HG03460 (cell line): ENCODE results near the gene GALNT2.

Experiments used
- ATAC-seq: cut with Tn5 transposase; IDR thresholded peaks from one replicate; pipeline ENCODE4 v1.9.1; 2021; ENCODE audit not compliant: unreplicated experiment

Gene GALNT2

GRCh38 chr1:230270559-230271281, 203.7 kb downstream of the GALNT2 start:
- ATAC-seq: peak; percentile 57

DNA sequence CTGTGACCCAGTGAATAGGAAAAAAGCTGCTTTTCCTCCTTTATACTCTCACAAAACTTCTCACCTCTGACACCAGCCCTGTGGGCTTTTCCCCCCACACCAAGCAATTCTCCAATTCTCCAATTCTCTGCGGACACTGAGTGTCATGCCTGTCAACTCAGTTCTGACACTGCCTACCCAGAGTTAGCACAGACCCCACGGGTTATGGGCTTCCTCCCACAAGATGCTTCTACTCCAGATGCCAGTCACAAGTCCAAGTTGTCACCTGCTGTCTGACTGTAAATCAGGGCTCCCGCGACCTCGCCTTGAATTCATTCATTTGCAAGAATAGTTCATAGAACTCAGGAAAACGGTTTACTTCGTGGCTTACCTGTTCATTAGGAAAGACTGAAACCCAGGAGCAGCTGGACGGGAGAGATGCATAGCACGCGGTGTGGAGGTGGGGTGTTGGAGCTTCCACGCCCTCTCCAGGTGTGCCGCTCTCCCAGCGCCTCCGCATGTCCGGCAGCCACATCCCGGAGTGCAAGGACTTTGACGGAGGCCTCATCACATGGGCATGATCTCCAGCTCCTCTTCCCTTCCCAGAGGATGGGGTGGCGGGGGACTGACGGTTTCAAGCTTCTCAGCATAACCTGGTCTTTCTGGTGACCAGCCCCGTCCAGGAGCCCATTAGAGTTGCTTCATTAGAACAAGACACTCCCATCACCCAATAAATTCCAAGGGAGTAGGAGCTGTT, 204.4 kb downstream of the GALNT2 start:
- ATAC-seq: no peak

DNA sequence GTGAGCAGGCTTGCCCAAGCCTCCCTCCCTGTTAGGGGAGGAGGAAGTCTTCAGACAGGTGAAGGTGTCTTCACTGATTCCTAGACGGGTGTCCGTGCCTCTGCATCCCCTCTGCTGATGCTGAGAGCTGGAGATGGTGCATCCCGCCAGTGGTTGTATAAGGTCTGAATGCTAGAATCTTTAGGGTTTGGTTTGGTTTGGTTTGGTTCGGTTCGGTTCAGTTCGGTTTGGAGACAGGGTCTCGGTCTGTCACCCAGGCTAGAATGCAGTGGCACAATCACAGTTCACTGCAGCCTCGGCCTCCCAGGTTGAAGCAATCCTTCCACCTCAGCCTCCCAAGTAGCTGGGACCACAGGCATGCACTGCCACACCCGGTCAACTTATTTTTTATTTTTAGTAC, 205.5 kb downstream of the GALNT2 start:
- no peak for ATAC-seq

GRCh38 chr1:230273141-230273710, 206.2 kb downstream of the GALNT2 start:
- no peak for ATAC-seq

DNA sequence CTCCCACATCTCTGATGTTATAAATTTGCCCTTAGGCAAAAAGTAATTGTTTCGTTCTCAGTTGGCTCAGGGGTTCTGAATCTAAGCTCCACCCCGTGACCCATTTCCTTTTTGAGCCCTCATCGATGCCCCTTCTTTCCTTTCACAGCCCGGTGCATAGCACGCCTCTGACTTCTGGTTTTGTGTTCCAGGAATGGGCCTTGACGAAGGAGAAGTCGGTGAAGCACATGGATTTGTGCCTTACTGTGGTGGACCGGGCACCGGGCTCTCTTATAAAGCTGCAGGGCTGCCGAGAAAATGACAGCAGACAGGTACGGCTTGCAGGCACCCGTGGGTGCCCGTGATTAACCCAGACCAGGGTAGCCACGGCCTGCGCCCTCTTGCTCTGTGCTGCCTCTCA, 207.2 kb downstream of the GALNT2 start:
- no peak for ATAC-seq

- no peak for ATAC-seq
Observed at GRCh38 chr1:230276401-230276800, 209.4 kb downstream of the GALNT2 start.

DNA sequence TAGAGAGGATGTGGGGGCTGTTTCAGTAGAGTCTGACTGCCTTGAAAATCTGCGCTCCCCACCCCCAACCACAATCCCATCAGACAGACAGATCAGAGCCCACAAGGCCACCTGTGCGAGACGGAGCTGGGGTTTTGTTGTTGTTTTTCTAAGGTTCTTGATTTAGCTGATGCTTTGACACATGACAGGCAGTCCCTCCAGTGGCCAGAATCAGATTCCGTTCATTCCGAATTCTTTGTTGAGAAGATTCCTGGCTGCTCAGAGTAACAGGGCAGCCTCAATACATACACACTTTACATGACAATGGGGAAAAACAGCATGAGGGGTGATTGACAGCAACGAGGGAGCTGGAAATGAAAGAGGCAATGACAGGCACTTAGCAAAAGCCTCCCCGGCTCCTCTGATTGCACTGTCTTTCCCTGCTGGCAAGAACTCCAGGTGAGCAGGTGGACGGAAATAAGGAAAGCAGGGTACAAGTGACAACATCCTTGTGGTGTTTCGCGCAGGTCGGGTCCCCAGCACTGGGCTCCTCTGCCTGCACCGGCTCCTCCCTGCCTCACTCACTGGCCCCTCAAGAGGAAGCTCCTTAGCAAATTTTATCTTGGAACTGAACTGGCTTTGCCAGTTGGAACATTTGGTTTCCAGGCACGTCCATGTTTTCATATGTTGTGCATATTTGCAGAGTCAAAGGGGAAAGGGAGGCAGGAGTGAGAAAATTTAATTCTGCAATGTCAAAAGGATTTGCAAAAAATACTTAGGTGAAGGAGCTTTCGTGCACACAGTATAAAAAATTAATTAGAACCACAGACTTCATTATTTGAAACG, 210.4 kb downstream of the GALNT2 start:
- ATAC-seq: no peak

GRCh38 chr1:230278376-230278775, 211.3 kb downstream of the GALNT2 start:
- ATAC-seq: no peak

GRCh38 chr1:230278871-230279582, 212.0 kb downstream of the GALNT2 start:
- ATAC-seq: no peak

GRCh38 chr1:230279583-230279945, 212.5 kb downstream of the GALNT2 start:
- no peak for ATAC-seq

DNA sequence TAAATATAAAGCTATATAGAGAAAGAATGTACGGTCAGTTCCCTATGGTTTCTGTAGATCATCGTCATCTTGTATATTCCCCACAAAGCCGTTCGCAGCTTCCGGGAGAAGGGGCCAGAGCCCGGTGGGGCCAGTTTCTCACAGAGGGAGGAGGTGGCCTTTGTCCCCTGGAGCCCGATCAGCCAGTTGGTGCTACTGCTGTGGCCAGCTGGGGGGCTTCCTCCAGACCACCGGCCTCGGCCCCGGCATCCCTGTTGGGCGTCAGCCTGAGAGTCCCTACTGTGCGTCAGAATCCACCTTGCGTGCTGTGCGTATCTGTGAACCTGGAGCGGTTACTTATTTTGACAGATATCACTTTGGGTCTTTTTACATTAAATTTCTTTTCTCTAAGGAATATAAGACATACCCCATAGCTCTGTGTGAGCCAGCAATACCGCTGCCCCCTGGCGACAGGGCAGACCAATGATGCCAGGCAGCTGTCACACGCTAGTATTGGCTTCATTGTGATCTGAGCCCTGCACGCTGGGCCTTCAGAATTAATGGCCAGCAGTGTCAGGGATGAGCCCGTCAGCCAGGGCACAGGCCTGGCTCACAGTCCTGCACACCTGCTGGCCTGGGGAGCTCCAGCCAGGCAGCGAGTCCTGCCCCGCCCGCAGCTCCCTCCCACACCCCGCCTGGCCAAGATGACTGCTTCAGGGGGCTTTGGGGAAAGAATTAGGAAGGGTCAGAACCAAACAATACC, 213.2 kb downstream of the GALNT2 start:
- no peak for ATAC-seq

GRCh38 chr1:230280906-230281413, 213.9 kb downstream of the GALNT2 start:
- no peak for ATAC-seq

DNA sequence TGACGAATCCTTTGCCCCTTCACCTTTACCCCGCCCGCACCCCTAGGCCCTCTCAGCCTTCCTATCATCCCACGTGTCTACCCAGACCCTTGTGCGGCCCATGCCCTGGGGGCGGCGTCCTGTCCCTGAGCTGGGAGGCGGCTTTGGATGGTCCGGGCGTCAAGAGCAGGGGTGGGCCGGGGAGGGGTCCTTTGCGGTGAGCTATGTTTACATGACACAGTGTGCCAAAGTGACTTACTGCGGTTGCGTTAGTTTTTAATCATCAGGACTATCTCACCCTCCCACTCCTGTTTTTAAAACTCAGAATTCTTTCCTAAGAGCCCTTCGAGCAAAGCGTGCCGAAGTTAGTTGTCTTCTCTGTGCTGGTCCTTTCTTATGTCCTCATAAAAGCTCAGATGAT, 214.5 kb downstream of the GALNT2 start:
- ATAC-seq: no peak

DNA sequence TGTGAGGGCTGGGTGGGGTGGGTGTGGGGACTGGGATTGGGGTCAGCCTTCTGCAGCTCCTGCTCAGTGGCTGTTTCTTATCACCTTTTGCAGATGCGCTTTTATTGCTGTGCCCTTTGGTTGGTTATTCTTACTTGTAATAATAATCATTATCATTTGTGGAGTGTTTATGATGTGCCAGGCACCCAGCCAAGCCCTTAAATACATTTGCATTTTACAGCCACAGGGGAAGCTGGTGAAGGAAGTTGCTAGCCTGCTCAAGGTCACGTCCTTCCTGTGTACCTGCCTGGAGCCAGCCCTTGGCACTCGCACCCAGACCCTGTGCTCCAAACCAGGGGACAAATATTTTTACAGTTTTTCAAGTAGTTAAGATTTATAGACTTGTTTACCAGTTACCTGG, 215.1 kb downstream of the GALNT2 start:
- ATAC-seq: no peak

- ATAC-seq: no peak
Observed at GRCh38 chr1:230283678-230284077, 216.6 kb downstream of the GALNT2 start.

DNA sequence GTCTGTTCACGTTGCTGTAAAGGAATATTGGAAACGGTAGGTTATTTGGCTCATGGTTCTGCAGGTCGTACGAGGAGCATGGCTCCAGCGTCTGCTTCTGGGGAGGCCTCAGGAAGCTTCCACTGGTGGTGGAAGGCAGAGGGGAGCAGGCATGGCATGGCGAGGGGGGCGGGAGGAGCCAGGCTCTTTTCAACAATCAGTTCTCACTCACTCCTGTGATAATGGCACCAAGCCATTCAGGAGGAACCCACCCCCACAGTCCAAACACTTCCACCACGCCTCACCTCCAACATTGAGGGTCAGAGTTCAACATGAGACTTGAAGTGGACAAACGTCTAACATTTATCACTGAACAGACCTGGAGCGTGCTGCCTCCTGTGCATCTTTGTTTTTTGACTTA, 217.9 kb downstream of the GALNT2 start:
- no peak for ATAC-seq

- ATAC-seq: no peak
Observed at GRCh38 chr1:230285351-230285750, 218.3 kb downstream of the GALNT2 start.

DNA sequence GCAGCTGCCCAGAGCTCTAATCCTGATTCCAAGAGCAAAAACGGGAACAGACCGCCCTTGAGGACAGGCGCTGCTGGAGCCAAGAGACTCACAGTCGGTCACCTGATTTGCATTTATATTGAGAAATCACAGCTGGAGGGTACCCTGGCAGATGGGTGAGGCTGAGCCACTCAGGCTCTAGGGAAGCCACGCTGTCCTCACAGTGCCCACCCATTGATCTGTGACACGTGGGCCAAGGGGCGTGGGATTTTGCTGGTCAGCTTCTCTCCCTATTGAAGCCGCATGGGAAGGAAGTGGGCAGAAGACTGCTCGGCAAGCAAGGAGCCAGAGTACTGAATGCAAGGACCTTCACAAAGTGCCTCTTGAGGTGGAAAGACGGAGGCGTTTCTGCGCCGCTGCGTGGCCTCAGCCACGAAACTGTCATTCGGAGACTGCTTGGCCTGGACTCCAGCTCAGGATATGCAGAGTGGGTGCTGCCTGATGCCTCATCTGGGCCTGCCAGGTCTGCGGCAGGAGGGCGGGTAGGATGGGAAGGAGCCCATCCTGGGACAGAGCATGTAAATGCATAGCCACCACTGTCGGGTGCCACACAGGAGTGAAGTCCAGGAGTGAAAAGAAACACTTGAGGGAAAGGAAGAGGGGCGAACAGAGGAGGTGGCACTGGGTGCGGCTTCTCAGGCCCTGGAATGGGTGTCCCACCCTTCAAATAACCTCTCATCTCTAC, 219.3 kb downstream of the GALNT2 start:
- ATAC-seq: no peak

- no peak for ATAC-seq
Observed at GRCh38 chr1:230286890-230287269, 219.8 kb downstream of the GALNT2 start.
